Fibroblast of pulmonary artery (primary cell): ENCODE data around the gene RASGRF1.

ENCODE experiments used
- DNase-seq: peaks from one replicate; pipeline ENCODE4 v3.0.0-alpha.2; 2010; ENCODE audit warnings: low read depth
- H3K4me3 ChIP-seq: replicated peaks from 2 replicates; pipeline ENCODE4 v1.5.1; 2011; ENCODE audit warnings: low read depth, mild to moderate bottlenecking, control low read depth, low read length, moderate library complexity
- TF ChIP-seq, protein P1 (sequence below): IDR thresholded peaks from 2 replicates; pipeline ENCODE4 v1.5.1; 2011; ENCODE audit warnings: mild to moderate bottlenecking, control low read depth, low read length, inconsistent platforms; ENCODE audit errors: missing control alignments

Gene RASGRF1

DNA sequence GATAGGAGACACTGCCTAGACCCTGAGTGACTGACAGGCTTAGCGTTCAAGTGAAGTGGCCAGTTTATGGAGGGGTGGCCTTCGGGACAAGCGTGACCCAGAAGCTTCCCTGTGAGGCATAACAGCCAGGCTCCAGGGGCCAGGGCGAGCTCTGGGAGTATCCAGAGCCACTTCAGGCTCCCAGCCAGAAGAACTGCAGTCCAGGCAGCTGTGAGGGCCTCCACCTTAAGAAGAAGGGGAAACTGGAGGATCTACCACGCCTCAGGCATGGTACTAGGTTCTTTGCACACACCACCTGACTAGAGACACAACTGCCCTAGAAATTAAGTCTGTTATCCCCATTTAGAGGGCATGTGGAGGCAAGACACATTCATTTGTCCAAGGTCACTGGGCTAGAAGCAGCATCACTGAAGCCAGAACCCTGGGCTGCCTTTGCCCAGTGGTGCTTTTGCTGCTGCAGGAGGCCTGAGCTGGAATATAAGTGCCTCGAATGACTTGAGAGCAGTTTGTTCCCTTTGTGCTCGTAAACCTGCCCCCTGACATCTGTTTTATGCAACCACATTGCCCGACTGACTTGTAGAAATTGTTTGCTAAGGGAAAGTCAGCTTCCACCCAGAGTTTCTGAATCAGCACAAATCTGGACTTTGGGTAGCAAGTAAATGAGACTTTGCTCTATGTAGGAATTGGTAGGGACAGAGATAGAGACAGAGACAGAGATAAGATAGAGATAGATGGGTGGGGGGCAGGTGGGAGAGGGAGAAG is 23.3 kb downstream of the RASGRF1 start:
- no peak for DNase-seq
- no peak overlapping the region for H3K4me3 ChIP-seq
- TF ChIP-seq, protein P1, sequence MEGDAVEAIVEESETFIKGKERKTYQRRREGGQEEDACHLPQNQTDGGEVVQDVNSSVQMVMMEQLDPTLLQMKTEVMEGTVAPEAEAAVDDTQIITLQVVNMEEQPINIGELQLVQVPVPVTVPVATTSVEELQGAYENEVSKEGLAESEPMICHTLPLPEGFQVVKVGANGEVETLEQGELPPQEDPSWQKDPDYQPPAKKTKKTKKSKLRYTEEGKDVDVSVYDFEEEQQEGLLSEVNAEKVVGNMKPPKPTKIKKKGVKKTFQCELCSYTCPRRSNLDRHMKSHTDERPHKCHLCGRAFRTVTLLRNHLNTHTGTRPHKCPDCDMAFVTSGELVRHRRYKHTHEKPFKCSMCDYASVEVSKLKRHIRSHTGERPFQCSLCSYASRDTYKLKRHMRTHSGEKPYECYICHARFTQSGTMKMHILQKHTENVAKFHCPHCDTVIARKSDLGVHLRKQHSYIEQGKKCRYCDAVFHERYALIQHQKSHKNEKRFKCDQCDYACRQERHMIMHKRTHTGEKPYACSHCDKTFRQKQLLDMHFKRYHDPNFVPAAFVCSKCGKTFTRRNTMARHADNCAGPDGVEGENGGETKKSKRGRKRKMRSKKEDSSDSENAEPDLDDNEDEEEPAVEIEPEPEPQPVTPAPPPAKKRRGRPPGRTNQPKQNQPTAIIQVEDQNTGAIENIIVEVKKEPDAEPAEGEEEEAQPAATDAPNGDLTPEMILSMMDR, result no peak

DNA sequence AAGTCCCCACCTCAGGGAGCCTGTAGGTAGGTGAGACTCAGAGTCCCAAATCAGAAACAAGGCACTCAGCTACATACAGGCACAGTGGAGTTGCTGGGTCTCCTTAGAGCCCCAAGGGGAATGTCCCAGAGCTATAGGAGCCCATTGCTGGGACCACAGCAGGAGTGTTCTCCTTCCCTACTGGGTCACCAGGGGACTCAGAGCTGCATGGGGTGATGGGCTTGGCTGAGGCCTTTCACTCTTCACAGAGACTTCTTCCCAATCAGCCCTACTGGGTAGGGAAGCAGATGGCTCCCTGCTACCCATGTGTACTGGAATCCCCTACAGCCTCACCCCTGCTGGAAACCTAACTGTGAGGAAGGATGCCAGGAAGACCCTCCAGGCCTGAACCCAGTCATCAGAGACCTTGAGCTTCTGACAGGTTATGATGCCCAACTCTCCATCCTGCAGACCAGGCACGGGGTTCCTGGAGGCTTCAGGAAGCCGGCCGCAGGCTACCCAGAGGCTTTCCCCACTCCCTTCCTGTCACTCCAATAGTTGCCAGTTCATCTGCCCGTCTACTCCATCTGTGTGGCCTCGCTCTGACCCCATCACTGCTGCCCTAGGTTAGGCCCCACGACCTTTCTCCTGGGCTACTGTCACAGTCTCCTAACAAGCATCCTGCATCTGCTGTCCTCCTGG is 24.0 kb downstream of the RASGRF1 start:
- TF ChIP-seq, protein P1, result no peak
- DNase-seq, result no peak

DNA sequence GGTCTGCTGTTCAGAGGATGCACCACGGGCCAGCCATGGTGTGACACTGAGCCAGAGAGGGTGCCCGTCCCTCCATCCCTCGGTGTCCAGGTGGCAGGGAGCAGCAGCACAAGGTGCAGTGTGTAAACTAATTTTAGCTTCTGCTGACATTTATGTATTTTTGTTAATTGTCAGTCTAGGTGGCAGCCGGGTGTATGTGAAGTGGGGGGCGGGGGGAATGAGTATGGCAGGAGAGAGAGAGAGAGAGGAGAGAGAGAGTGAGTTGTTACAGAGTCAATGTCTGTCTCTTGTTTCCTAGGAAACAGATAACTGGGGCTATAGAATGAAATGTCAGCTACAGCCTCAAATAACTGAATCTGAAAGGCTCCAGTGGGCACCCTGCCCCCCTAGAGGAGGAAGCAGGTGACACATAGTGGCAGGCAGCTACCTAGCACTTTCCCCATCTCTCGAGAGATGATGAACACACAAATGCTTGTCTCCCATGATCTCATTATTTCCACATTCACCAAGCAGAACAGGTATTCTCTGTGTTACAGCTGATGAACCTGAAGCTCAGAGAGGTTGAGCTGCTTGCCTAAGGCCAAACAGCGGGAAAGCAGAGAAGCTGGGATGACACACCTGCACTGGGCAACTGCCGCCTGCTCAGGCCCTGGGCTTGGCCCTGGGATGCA is 24.7 kb downstream of the RASGRF1 start:
- H3K4me3 ChIP-seq, result no peak overlapping the region
- DNase-seq, result no peak
- TF ChIP-seq, protein P1, result no peak

More for the DNA sequence above, 24.0 kb downstream of the RASGRF1 start:
- H3K4me3 ChIP-seq, result no peak overlapping the region

DNA sequence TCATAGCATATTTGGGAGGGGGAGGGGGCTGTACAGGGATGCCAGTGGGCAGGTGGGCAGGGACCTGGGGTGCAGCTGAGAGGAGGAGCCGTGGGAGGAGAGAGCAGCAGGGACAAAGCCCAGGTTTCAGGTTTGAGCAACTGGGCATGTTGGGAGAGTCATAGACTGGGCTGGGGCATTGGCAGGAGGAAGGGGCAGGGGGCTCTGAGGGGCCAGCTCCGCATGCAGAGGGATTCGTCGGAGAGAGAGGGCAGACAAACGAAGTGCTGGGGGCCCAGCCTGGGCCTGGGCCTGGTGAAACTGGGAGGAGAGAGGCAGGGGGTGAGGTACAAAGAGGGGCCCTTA is 25.2 kb downstream of the RASGRF1 start:
- H3K4me3 ChIP-seq, result no peak overlapping the region
- TF ChIP-seq, protein P1, result no peak

DNA sequence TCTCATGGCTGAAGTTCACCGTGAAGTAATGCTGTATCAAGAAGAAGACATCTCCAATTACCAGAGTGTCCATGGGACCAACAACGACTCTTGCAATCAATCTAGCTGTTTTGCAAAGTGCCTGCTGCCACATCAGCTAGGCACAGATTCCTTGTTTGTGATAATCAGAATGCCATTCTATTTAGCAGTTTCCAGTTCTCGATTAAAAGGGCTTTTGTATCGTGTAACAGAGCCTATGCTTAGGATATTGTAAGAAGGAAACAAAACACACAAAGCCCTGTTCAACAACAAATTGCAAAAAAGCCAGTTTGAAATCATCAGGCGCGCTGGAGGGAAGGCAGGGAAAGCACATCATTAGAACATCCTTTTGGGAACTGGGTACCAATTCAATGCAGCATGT is 26.1 kb downstream of the RASGRF1 start:
- H3K4me3 ChIP-seq, result no peak overlapping the region
- DNase-seq, result no peak
- TF ChIP-seq, protein P1, result no peak

More for the DNA sequence above, 25.2 kb downstream of the RASGRF1 start:
- DNase-seq, result no peak

DNA sequence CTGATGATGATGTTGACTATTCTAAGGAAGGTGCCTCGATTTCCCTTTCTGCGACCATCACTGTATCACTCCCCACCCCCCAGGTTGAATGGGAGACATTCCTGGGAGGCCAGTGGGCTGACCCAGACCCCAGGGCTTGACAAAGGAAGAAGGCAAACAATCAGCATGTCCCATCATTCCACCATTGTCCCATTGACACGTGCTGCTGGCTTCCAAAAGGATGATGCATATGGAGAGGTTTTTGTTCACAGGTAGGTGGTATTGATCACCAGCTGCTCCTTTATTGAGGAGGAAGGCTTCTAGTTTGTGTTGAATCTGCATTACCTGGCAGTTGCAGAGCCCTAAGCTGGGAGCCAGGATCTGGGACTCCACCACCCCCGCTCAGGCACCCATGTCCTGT is 30.4 kb downstream of the RASGRF1 start:
- H3K4me3 ChIP-seq, result no peak overlapping the region
- DNase-seq, result no peak
- TF ChIP-seq, protein P1, result no peak
